Transverse colon (tissue), 4 donors: ENCODE results near the gene BTBD19. TPM values are rescaled to one million over a fixed set of nuclear protein-coding genes. Genes with fewer than 3 reads are reported as not detected.

Experiments used
- DNase-seq: peaks from one replicate; pipeline ENCODE4 v3.0.0-alpha.2; 2019
- H3K27ac ChIP-seq, 4 donors: fragments of 200-600 bp; sonication (generic); 2 replicates each; pipeline ENCODE4 v1.5.1; 2016 to 2018; ENCODE audit warnings: inconsistent platforms in 4 of 4
- H3K27me3 ChIP-seq: fragments of 200-600 bp; sonication (generic); 2 replicates; pipeline ENCODE4 v1.5.1; 2017; ENCODE audit warnings: inconsistent platforms
- H3K36me3 ChIP-seq, 4 donors: fragments of 200-600 bp; sonication (generic); 2 replicates each; pipeline ENCODE4 v1.5.1; 2017 to 2019; ENCODE audit warnings: inconsistent platforms in 4 of 4
- H3K4me1 ChIP-seq, 4 donors: fragments of 200-600 bp; sonication (generic); 2 replicates each; pipeline ENCODE4 v1.5.1; 2017 to 2020; ENCODE audit warnings: inconsistent platforms in 4 of 4
- H3K4me3 ChIP-seq, 4 donors: fragments of 200-600 bp; sonication (generic); 1 replicate in 1 of 4; 2 replicates in 3 of 4; pipeline versions ENCODE4 v1.5.1 to v1.6.1; 2017 to 2019; ENCODE audit warnings: inconsistent platforms in 4 of 4
- H3K9me3 ChIP-seq, 2 donors: fragments of 200-600 bp; sonication (generic); 2 replicates each; pipeline ENCODE4 v1.5.1; 2017 to 2019; ENCODE audit warnings: inconsistent platforms in 2 of 2
- CTCF ChIP-seq, 5 experiments: fragments of 200-600 bp in 3 of 5; fragments of 450-650 bp in 2 of 5; sonication (generic) in 3 of 5; IDR thresholded peaks; 1 replicate in 2 of 5; 2 replicates in 3 of 5; pipeline ENCODE4 v1.5.1; 2016 to 2017; ENCODE audit warnings: antibody characterized with exemption in 5 of 5, inconsistent platforms in 3 of 5, mild to moderate bottlenecking in 2 of 5, moderate library complexity in 1 of 5
- EP300 ChIP-seq: sonication (generic); formaldehyde crosslinking; IDR thresholded peaks from one replicate; pipeline ENCODE4 v1.6.1; 2017; ENCODE audit warnings: antibody characterized with exemption, low read depth
- POLR2A ChIP-seq: fragments of 450-650 bp; IDR thresholded peaks from one replicate; pipeline ENCODE4 v1.6.1; 2016; ENCODE audit warnings: antibody characterized with exemption, mild to moderate bottlenecking, moderate library complexity
- POLR2AphosphoS5 ChIP-seq, 3 donors: sonication (generic); formaldehyde crosslinking; IDR thresholded peaks; one replicate each; pipeline ENCODE4 v1.6.1; 2016; ENCODE audit warnings: antibody characterized with exemption in 3 of 3
- WGBS, 2 donors: methylation state at CpG; one replicate each; pipeline ENCODE4 v1.1.5; 2018; ENCODE audit warnings: low coverage in 1 of 2; 5-methylcytosine and 5-hydroxymethylcytosine counted together
- in situ Hi-C, 4 donors: fragments of 200-750 bp; cut with MboI; loops; one replicate each; pipeline versions ENCODE4 v1.15.0 to v1.15.1; 2017; ENCODE audit warnings: low sequenced_read_pairs in 3 of 4, low pct_ligation_motif_present in 1 of 4, low pct_unique_long_range_greater_than_20kb in 1 of 4
- intact Hi-C: fragments of 100-400 bp; cut with DNase I; formaldehyde crosslinking; loops from one replicate; pipeline ENCODE4 v1.15.1; 2023; ENCODE audit warnings: low total_unique reads
- total RNA-seq, 4 donors: library from RNA; depleted of rRNA; stranded (reverse); fragments of >200 nt; gene quantifications; one replicate each; pipeline ENCODE4 v1.1.0, GENCODE V29; 2016

Gene BTBD19
- total RNA-seq, 4 donors from 2014 or later, result 1.5 to 22.1 (median 3.7) TPM

- H3K9me3 ChIP-seq, result no peaks in the 10 kb centered on the region
- WGBS, 2 donors, result 89% methylated on average over 12 of the region's 12 CpGs; no CpG with 5 or more reads in 1 of the 2 donors
- no peak for DNase-seq
- intact Hi-C loops (loop anchor here (10.0 kb wide), 1 partner anchor 45 kb away; the partner anchor contains the start of gene BEST4), in situ Hi-C loops (loop anchor here in 3 of 4 donors (25.0 kb wide), 3 partner anchors 183 to 658 kb away; partner anchors contain the start of genes HECTD3 (in 1 of the 3), TESK2 (in 1 of the 3) and UROD (in 1 of the 3))
- H3K36me3 ChIP-seq, result no peaks in the 10 kb centered on the region
- no peak overlapping the region for H3K4me3 ChIP-seq
- no peak for TF ChIP-seq EP300
- TF ChIP-seq POLR2AphosphoS5 (IDR thresholded peaks at IDR 0.05), result no peak
- no peak for TF ChIP-seq POLR2A
- no peak for TF ChIP-seq CTCF (IDR thresholded peaks at IDR 0.05)
- H3K27ac ChIP-seq, result no peak overlapping the region
- no peaks in the 10 kb centered on the region for H3K4me1 ChIP-seq
- H3K27me3 ChIP-seq, result no peaks in the 10 kb centered on the region
Measured at GRCh38 chr1:44829506-44830384, 21.4 kb downstream of the BTBD19 start.

- 91 to 100% methylated on average over 1 to 10 of the region's 10 CpGs for WGBS, 2 donors
- Histone ChIP-seq H3K36me3 (no peaks in the 10 kb centered on the region), H3K27ac (no peak overlapping the region), H3K4me1 (peaks cover 0 to 3% (median under 1%) of the 10 kb centered on the region in 4 donors), H3K9me3 (no peaks in the 10 kb centered on the region), H3K4me3 (no peak overlapping the region), H3K27me3 (no peaks in the 10 kb centered on the region)
- no peak for DNase-seq
- intact Hi-C loops (loop anchor here (10.0 kb wide), 1 partner anchor 46 kb away; the partner anchor contains the start of gene BEST4), in situ Hi-C loops (loop anchor here in 3 of 4 donors (25.0 kb wide), 3 partner anchors 181 to 656 kb away; partner anchors contain the start of genes HECTD3 (in 1 of the 3), TESK2 (in 1 of the 3) and UROD (in 1 of the 3))
- TF ChIP-seq POLR2A, result no peak
- no peak for TF ChIP-seq POLR2AphosphoS5 (IDR thresholded peaks at IDR 0.05)
- TF ChIP-seq EP300, result no peak
- no peak for TF ChIP-seq CTCF (IDR thresholded peaks at IDR 0.05)
Measured at GRCh38 chr1:44830900-44831304, 22.6 kb downstream of the BTBD19 start.

GRCh38 chr1:44831516-44831915, 23.2 kb downstream of the BTBD19 start:
- 40 to 43% methylated on average over 1 to 9 of the region's 9 CpGs for WGBS, 2 donors
- intact Hi-C loops (loop anchor here (10.0 kb wide), 1 partner anchor 47 kb away; the partner anchor contains the start of gene BEST4), in situ Hi-C loops (loop anchor here in 3 of 4 donors (25.0 kb wide), 3 partner anchors 181 to 656 kb away; partner anchors contain the start of genes HECTD3 (in 1 of the 3), TESK2 (in 1 of the 3) and UROD (in 1 of the 3))
- no peak for DNase-seq
- Histone ChIP-seq H3K9me3 (no peaks in the 10 kb centered on the region), H3K27ac (no peak overlapping the region), H3K36me3 (no peaks in the 10 kb centered on the region), H3K27me3 (no peaks in the 10 kb centered on the region), H3K4me1 (peaks cover 0 to 6% (median 2%) of the 10 kb centered on the region in 4 donors), H3K4me3 (no peak overlapping the region)
- TF ChIP-seq EP300 (no peak), CTCF (IDR thresholded peaks at IDR 0.05) (no peak), POLR2AphosphoS5 (IDR thresholded peaks at IDR 0.05) (no peak), POLR2A (no peak)
